Stimulated activated CD4-positive, alpha-beta T cell treated with anti-CD3 and anti-CD28 coated beads, Interleukin-2, amount 100 ng/mL, for 4 hours (primary cell): Measurements from ENCODE around the gene TCEAL8.
"Not testable (repeated sequence)": the region's sequence is repeated elsewhere in the genome, so short reads cannot be mapped to it uniquely, and the experiment has no call there.

Experiments
- DNase-seq: peaks from one replicate; pipeline ENCODE4 v3.0.0-alpha.2; 2020; ENCODE audit warnings: low read depth

The TCEAL8 gene, protein sequence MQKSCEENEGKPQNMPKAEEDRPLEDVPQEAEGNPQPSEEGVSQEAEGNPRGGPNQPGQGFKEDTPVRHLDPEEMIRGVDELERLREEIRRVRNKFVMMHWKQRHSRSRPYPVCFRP

DNA sequence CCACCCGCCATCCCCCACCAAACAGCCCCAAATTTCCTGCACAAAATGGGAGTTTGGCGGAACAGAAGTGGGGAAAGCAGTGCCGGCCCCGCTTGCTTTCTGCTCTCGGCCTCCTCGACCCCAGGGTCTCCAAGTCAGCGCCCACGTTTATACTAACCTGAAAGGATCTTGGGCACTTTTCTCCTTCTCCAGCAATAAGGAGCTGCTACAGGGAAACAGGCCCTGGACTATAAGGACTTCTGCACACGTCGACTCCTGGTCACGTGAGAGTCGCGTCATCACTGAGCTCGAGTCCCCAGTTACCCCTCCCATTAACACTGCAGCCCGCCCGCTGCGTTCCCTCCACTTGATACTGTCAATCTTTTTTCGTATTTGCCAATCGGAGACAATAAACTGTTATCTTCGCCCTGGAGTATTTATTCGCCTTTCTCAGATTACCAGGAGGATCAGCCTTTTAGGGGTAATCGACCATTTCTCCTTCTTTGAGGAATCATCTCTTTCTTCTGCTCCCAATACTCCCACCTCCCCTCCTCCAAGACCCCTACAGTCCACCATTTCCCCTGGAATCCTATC is at the start of gene TCEAL8:
Gene TCEAL8 (minus strand): TSS at position 235 of the 573 bp plus-strand sequence. CDS start 1,176 bp downstream, outside the sequence.
- peak; percentile 32 for DNase-seq

GRCh38 chrX:103304705-103305104 is 49.8 kb upstream of the TCEAL8 start:
- no peak for DNase-seq

DNA sequence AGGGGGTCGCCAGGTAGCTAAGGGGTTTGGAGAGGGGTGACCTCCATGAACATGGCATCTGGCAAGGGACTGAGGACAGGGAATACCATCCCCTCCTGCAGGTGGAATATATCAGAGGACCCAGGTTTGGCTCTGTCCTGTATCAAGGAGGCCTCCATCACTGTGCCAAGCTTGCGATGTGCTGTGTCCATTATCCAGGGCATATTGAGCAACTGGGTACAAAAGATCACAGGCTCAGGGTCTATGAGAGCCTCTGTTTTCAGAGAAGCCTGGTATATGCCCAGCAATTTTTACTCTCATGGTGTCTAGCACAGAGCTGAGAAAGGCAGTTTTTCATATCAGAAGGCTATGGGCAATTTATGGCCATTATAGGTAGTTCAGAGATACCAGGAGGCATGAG is 38.2 kb upstream of the TCEAL8 start:
- DNase-seq = no peak

GRCh38 chrX:103279624-103280023 is 24.7 kb upstream of the TCEAL8 start:
- DNase-seq = no peak

GRCh38 chrX:103276581-103277002 is 21.6 kb upstream of the TCEAL8 start, which contains the start of gene TCEAL5:
TCEAL5 (minus strand) TSS chrX:103276750; CDS start chrX:103274563, 2,187 bp downstream.
- DNase-seq = no peak

- DNase-seq = no peak
Observed at GRCh38 chrX:103275947-103276567, 21.1 kb upstream of the TCEAL8 start.

DNA sequence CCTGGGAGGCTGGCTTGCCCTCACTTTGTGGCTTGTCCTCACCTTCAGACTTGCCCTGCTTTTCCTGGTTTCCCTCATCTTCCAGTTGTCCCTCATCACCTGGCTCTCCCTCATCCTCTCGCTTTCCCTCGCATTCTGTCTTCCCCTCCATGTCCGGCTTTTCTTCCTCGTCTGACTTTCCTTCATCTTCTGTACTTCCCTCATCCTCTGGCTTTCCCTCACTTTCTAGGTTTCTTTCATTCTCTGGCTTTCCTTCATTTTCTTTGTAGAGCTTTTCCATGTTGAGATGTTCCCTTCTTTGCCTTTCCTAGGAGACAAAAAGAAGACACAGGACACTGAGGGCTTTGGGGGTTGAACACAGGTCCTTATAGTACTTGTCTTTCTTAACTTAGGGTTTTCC is 19.3 kb upstream of the TCEAL8 start:
- DNase-seq = no peak

DNA sequence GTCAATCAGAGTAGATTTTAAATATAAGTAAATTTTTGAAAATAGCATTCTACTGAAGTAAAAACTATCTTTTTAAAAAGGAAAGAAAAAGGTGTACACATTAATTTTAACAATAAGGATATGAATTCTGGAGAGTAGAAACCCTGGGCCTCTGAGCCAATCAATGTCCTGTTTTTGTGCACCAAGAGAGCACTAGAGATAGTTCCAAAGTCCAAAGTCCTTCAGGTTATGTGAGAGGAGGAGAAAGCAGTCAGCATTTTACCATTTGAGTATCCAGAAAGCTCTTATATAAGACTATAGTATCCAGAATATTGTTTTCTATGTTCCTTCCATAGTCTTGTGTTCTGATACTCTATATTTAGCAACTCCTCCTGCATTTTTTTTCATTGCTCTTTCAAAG is 3.3 kb upstream of the TCEAL8 start:
- no peak for DNase-seq

GRCh38 chrX:103256651-103257050 is 1.7 kb upstream of the TCEAL8 start:
- no peak for DNase-seq

DNA sequence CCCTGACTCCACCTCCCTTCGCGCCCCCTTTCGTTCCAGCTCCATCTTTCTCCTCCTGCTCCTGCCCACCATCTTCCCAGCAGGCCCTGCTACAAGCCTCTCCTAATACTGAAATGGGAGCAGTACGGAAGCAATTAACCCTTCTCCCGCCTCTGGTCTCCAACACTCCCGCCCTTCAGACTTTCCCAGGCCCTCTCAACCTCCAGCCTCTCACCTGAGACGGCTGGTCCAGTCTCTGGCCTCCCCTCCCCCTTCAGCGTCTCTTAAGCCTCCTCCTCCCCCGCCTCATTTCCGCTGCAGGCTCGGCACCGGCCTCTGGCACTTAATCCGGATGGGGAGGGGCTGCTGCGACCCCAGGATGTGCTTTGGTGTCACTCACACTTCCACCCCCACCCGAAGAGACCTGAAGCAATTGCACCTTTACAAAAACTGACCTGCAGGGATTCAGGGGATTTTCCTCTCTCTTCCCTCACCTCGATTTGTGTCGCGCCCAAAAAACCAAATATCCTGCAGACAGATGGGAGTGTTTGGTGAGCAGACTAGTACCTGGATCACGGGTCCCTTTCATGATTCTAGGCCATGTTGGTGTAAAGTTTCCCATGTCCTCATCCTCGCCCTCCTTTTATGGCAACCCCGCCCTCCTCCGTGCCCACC is 657 bp downstream of the TCEAL8 start:
- no peak for DNase-seq

- DNase-seq = no peak
Observed at GRCh38 chrX:103253608-103254007, 1.3 kb downstream of the TCEAL8 start.

DNA sequence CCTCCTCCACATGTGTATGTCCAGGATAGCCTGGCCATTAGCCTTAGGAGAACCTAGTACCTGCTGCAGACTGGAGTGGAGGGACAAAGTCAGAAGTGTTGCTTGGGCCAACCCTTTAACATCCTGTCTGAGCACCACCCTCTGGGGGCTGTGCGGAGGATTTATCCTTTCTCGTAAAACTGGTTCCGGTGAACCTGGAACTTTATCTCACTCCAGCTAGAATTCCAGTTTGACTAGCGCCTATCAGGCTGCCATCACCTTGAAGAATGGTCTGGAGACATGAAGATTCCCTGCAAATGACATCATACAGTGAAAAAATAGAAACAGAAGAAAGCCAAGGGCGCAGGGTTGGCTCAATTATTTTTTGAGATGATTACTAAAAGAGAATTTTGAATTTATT is 4.0 kb downstream of the TCEAL8 start:
- no peak for DNase-seq

GRCh38 chrX:103249805-103250204 is 5.2 kb downstream of the TCEAL8 start:
- no peak for DNase-seq

GRCh38 chrX:103248553-103248952 is 6.4 kb downstream of the TCEAL8 start:
- no peak for DNase-seq

DNA sequence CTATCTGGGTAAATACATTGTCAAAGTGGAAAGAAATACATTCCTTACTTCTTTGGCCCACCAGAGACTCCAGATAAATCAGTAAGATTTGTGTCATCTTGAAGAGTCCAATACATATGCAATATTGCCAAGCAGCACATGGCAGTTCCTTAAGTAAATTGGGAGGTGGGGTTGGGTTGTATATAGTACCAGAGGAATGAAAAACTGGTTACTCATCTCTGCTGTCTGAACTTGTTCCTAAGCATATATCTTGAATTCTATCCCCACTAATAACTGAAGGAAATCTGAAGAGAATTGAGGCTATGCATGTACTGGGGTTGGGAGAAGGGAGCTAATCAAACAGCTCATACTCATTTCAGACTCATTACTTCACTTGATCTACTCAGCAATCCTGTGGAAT is 14.8 kb downstream of the TCEAL8 start:
- no peak for DNase-seq

DNA sequence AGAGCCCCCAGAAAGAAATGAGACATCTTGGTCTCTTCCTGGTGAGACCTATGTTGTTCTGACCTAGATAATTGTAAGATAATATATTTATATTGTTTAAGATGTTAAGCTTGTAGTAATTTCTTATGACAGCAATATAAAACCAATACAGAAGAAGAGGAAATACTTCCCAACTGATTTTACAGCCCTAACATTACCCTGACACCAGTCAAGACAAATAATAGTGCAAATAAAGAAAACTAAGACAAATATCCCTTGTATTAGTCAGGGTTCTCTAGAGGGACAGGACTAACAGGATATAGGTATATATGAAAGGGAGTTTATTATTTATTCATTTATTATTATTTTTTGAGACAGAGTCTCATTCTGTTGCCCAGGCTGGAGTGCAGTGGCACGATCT is 18.7 kb downstream of the TCEAL8 start:
- no peak for DNase-seq

GRCh38 chrX:103235608-103236007 is 19.3 kb downstream of the TCEAL8 start:
- not testable (repeated sequence) for DNase-seq

GRCh38 chrX:103234869-103235268 is 20.1 kb downstream of the TCEAL8 start:
- no peak for DNase-seq

- no peak for DNase-seq
Observed at GRCh38 chrX:103233263-103233662, 21.7 kb downstream of the TCEAL8 start.

DNA sequence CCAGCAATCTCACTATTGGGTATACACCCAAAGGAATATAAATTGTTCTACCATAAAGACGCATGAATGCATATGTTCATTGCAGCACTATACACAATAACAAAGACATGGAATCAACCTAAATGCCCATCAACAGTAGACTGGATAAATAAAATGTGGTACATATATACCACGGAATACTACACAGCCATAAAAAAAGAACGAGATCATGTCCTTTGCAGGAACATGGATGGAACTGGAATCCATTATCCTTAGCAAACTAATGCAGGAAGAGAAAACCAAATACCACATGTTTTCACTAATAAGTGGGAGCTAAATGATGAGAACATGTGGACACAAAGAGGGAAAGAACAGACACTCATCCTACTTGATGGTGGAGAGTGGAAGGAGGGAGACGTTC is 29.0 kb downstream of the TCEAL8 start:
- not testable (repeated sequence) for DNase-seq

DNA sequence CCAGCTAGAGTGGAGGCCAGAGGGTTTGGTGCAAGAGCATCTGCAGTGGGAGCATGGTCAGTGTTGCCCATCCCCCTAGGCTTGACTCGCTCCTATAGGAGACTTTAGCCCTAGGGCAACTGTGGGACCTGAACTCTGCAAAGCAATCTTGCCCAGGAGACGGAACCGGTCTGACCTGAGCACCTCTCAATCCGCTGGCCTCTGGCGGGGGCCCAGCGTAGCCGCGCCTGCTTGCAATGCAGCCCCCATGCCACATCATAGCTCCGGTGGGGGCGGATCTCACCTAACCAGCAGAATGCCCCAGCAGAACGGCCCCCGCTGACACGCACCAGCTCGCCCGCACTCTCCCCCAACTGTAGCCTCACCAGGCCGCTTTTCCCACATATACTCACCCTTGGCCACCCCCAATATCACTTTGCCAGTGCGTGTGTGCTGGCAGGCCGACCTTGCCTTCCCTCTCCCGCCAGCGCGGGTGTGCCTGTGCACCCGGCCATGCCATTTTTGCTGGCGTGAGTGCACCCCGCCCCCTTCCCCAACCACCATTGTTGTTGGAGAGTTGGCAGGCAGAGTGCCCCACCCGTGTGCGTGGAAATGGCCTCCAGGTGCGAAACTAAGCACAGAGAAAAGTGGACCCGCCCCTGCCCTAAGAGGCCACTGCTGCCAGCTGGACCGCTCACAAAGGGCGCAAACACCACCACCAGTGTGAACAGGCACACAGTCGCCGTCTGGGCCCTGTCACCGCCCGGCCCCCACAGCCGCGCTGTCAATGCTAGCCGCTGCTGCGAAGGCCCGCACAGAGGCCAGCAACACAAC is 34.2 kb downstream of the TCEAL8 start:
- no peak for DNase-seq

- DNase-seq = peak; percentile 8
Observed at GRCh38 chrX:103215425-103215991, 39.4 kb downstream of the TCEAL8 start.
